ENCODE measurements around the gene MYCBP2.

The MYCBP2 gene

GRCh38 chr13:77095288-77095687 lies 231.6 kb downstream of the MYCBP2 start:
- Mint-ChIP-seq H3K9me3 (ENCODE audit: low read depth) (no peaks in the 10 kb centered on the region), H3K36me3 (peaks cover 40% of the 10 kb centered on the region), H3K4me1 (ENCODE audit: low read depth) (peaks cover 2% of the 10 kb centered on the region), H3K27me3 (no peaks in the 10 kb centered on the region), H3K4me3 (no peak overlapping the region), H3K27ac (no peak overlapping the region)

GRCh38 chr13:77094773-77095172 lies 232.1 kb downstream of the MYCBP2 start:
- no peak overlapping the region for H3K27ac Mint-ChIP-seq
- H3K36me3 Mint-ChIP-seq = peaks cover 38% of the 10 kb centered on the region
- no peak overlapping the region for H3K4me3 Mint-ChIP-seq

GRCh38 chr13:77093735-77094134 lies 233.2 kb downstream of the MYCBP2 start:
- Mint-ChIP-seq H3K9me3 (ENCODE audit: low read depth) (no peaks in the 10 kb centered on the region), H3K27me3 (no peaks in the 10 kb centered on the region), H3K4me1 (ENCODE audit: low read depth) (peaks cover 2% of the 10 kb centered on the region), H3K27ac (no peak overlapping the region), H3K4me3 (no peak overlapping the region), H3K36me3 (peaks cover 39% of the 10 kb centered on the region)

More at GRCh38 chr13:77094773-77095172, 232.1 kb downstream of the MYCBP2 start:
- no peaks in the 10 kb centered on the region for H3K27me3 Mint-ChIP-seq
- no peaks in the 10 kb centered on the region for H3K9me3 Mint-ChIP-seq (ENCODE audit: low read depth)
- peaks cover 2% of the 10 kb centered on the region for H3K4me1 Mint-ChIP-seq (ENCODE audit: low read depth)

GRCh38 chr13:77084755-77085154 lies 242.1 kb downstream of the MYCBP2 start:
- H3K4me3 Mint-ChIP-seq = no peak overlapping the region
- H3K9me3 Mint-ChIP-seq (ENCODE audit: low read depth) = no peaks in the 10 kb centered on the region
- peaks cover 29% of the 10 kb centered on the region for H3K36me3 Mint-ChIP-seq
- H3K27me3 Mint-ChIP-seq = no peaks in the 10 kb centered on the region
- H3K27ac Mint-ChIP-seq = peak overlapping the region; percentile 5
- peaks cover 5% of the 10 kb centered on the region for H3K4me1 Mint-ChIP-seq (ENCODE audit: low read depth)

GRCh38 chr13:77079902-77080413 lies 246.9 kb downstream of the MYCBP2 start:
- H3K9me3 Mint-ChIP-seq (ENCODE audit: low read depth) = no peaks in the 10 kb centered on the region
- no peak overlapping the region for H3K4me3 Mint-ChIP-seq
- H3K27ac Mint-ChIP-seq = no peak overlapping the region
- H3K4me1 Mint-ChIP-seq (ENCODE audit: low read depth) = no peaks in the 10 kb centered on the region
- H3K27me3 Mint-ChIP-seq = no peaks in the 10 kb centered on the region
- H3K36me3 Mint-ChIP-seq = peaks cover 26% of the 10 kb centered on the region

GRCh38 chr13:77067519-77067918 lies 259.4 kb downstream of the MYCBP2 start:
- peaks cover 11% of the 10 kb centered on the region for H3K36me3 Mint-ChIP-seq
- no peaks in the 10 kb centered on the region for H3K9me3 Mint-ChIP-seq (ENCODE audit: low read depth)
- peaks cover 2% of the 10 kb centered on the region for H3K4me1 Mint-ChIP-seq (ENCODE audit: low read depth)
- H3K4me3 Mint-ChIP-seq = no peak overlapping the region
- no peaks in the 10 kb centered on the region for H3K27me3 Mint-ChIP-seq
- H3K27ac Mint-ChIP-seq = no peak overlapping the region

- H3K27ac Mint-ChIP-seq = peak overlapping the region; percentile 73
- H3K4me3 Mint-ChIP-seq = no peak overlapping the region
- H3K27me3 Mint-ChIP-seq = no peaks in the 10 kb centered on the region
- H3K9me3 Mint-ChIP-seq (ENCODE audit: low read depth) = no peaks in the 10 kb centered on the region
- peaks cover 8% of the 10 kb centered on the region for H3K4me1 Mint-ChIP-seq (ENCODE audit: low read depth)
- peaks cover 15% of the 10 kb centered on the region for H3K36me3 Mint-ChIP-seq
Observed at GRCh38 chr13:77065461-77066147, 261.3 kb downstream of the MYCBP2 start.

- Mint-ChIP-seq H3K9me3 (ENCODE audit: low read depth) (no peaks in the 10 kb centered on the region), H3K36me3 (peaks cover 9% of the 10 kb centered on the region), H3K27me3 (no peaks in the 10 kb centered on the region), H3K4me1 (ENCODE audit: low read depth) (peaks cover 8% of the 10 kb centered on the region), H3K27ac (peak overlapping the region; percentile 8), H3K4me3 (no peak overlapping the region)
Observed at GRCh38 chr13:77062097-77062496, 264.8 kb downstream of the MYCBP2 start.

- Mint-ChIP-seq H3K9me3 (ENCODE audit: low read depth) (no peaks in the 10 kb centered on the region), H3K36me3 (peaks cover 9% of the 10 kb centered on the region), H3K4me1 (ENCODE audit: low read depth) (peaks cover 8% of the 10 kb centered on the region), H3K27me3 (no peaks in the 10 kb centered on the region), H3K4me3 (no peak overlapping the region), H3K27ac (no peak overlapping the region)
Observed at GRCh38 chr13:77061362-77061761, 265.5 kb downstream of the MYCBP2 start.

- H3K4me1 Mint-ChIP-seq (ENCODE audit: low read depth) = peaks cover under 1% of the 10 kb centered on the region
- peaks cover 9% of the 10 kb centered on the region for H3K36me3 Mint-ChIP-seq
- no peak overlapping the region for H3K27ac Mint-ChIP-seq
- no peaks in the 10 kb centered on the region for H3K9me3 Mint-ChIP-seq (ENCODE audit: low read depth)
- no peak overlapping the region for H3K4me3 Mint-ChIP-seq
- H3K27me3 Mint-ChIP-seq = no peaks in the 10 kb centered on the region
Observed at GRCh38 chr13:77056886-77057285, 270.0 kb downstream of the MYCBP2 start.

- peaks cover 8% of the 10 kb centered on the region for H3K36me3 Mint-ChIP-seq
- no peaks in the 10 kb centered on the region for H3K4me1 Mint-ChIP-seq (ENCODE audit: low read depth)
- H3K27me3 Mint-ChIP-seq = no peaks in the 10 kb centered on the region
- no peak overlapping the region for H3K4me3 Mint-ChIP-seq
- H3K27ac Mint-ChIP-seq = no peak overlapping the region
- no peaks in the 10 kb centered on the region for H3K9me3 Mint-ChIP-seq (ENCODE audit: low read depth)
Observed at GRCh38 chr13:77056382-77056781, 270.5 kb downstream of the MYCBP2 start.

GRCh38 chr13:77055158-77055557 lies 271.7 kb downstream of the MYCBP2 start:
- no peaks in the 10 kb centered on the region for H3K4me1 Mint-ChIP-seq (ENCODE audit: low read depth)
- H3K4me3 Mint-ChIP-seq = no peak overlapping the region
- H3K36me3 Mint-ChIP-seq = peaks cover 12% of the 10 kb centered on the region
- H3K27me3 Mint-ChIP-seq = no peaks in the 10 kb centered on the region
- no peaks in the 10 kb centered on the region for H3K9me3 Mint-ChIP-seq (ENCODE audit: low read depth)
- H3K27ac Mint-ChIP-seq = no peak overlapping the region

GRCh38 chr13:77053192-77053591 lies 273.7 kb downstream of the MYCBP2 start:
- peaks cover 22% of the 10 kb centered on the region for H3K36me3 Mint-ChIP-seq
- no peaks in the 10 kb centered on the region for H3K9me3 Mint-ChIP-seq (ENCODE audit: low read depth)
- no peaks in the 10 kb centered on the region for H3K4me1 Mint-ChIP-seq (ENCODE audit: low read depth)
- H3K27me3 Mint-ChIP-seq = no peaks in the 10 kb centered on the region
- H3K4me3 Mint-ChIP-seq = no peak overlapping the region
- no peak overlapping the region for H3K27ac Mint-ChIP-seq

- H3K27ac Mint-ChIP-seq = peak overlapping the region; percentile 69
- no peaks in the 10 kb centered on the region for H3K9me3 Mint-ChIP-seq (ENCODE audit: low read depth)
- no peak overlapping the region for H3K4me3 Mint-ChIP-seq
- H3K4me1 Mint-ChIP-seq (ENCODE audit: low read depth) = no peaks in the 10 kb centered on the region
- no peaks in the 10 kb centered on the region for H3K27me3 Mint-ChIP-seq
- H3K36me3 Mint-ChIP-seq = peaks cover 22% of the 10 kb centered on the region
Observed at GRCh38 chr13:77048681-77049080, 278.2 kb downstream of the MYCBP2 start.

GRCh38 chr13:77047649-77048343 lies 279.1 kb downstream of the MYCBP2 start:
- peaks cover 22% of the 10 kb centered on the region for H3K36me3 Mint-ChIP-seq
- no peak overlapping the region for H3K4me3 Mint-ChIP-seq
- H3K27ac Mint-ChIP-seq = peak overlapping the region; percentile 59
- H3K9me3 Mint-ChIP-seq (ENCODE audit: low read depth) = no peaks in the 10 kb centered on the region
- peaks cover 5% of the 10 kb centered on the region for H3K4me1 Mint-ChIP-seq (ENCODE audit: low read depth)
- no peaks in the 10 kb centered on the region for H3K27me3 Mint-ChIP-seq
